ENCODE measurements around the gene C2orf76. TPM values are rescaled to one million over a fixed set of nuclear protein-coding genes. Genes with fewer than 3 reads are reported as not detected.

The C2orf76 gene
- total RNA-seq, 4 donors from 2014 or later = 6.7 to 10.6 (median 9.3) TPM

GRCh38 chr2:119385466-119385865 lies 18.8 kb upstream of the C2orf76 start:
- no peak for DNase-seq (ENCODE audit: low spot score in 2 of 2)
- Histone ChIP-seq H3K4me1 (peaks cover 49% of the 10 kb centered on the region), H3K4me3 (no peak overlapping the region), H3K36me3 (no peaks in the 10 kb centered on the region), H3K27me3 (no peaks in the 10 kb centered on the region), H3K9me3 (no peaks in the 10 kb centered on the region), H3K27ac (no peak overlapping the region)
- WGBS = 82% methylated on average over 3 of the region's 3 CpGs
- TF ChIP-seq POLR2A (IDR thresholded peaks at IDR 0.05) (no peak), EP300 (IDR thresholded peaks at IDR 0.05) (no peak)
- TF ChIP-seq, protein P1, sequence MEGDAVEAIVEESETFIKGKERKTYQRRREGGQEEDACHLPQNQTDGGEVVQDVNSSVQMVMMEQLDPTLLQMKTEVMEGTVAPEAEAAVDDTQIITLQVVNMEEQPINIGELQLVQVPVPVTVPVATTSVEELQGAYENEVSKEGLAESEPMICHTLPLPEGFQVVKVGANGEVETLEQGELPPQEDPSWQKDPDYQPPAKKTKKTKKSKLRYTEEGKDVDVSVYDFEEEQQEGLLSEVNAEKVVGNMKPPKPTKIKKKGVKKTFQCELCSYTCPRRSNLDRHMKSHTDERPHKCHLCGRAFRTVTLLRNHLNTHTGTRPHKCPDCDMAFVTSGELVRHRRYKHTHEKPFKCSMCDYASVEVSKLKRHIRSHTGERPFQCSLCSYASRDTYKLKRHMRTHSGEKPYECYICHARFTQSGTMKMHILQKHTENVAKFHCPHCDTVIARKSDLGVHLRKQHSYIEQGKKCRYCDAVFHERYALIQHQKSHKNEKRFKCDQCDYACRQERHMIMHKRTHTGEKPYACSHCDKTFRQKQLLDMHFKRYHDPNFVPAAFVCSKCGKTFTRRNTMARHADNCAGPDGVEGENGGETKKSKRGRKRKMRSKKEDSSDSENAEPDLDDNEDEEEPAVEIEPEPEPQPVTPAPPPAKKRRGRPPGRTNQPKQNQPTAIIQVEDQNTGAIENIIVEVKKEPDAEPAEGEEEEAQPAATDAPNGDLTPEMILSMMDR (IDR thresholded peaks at IDR 0.05) = no peak

GRCh38 chr2:119384971-119385370 lies 18.3 kb upstream of the C2orf76 start:
- H3K9me3 ChIP-seq = no peaks in the 10 kb centered on the region
- WGBS = 74% methylated on average over 4 of the region's 4 CpGs
- no peak for DNase-seq (ENCODE audit: low spot score in 2 of 2)

GRCh38 chr2:119383410-119384140 lies 16.9 kb upstream of the C2orf76 start:
- H3K9me3 ChIP-seq = no peaks in the 10 kb centered on the region
- WGBS = 40% methylated on average over 6 of the region's 6 CpGs
- TF ChIP-seq EP300 (IDR thresholded peaks at IDR 0.05) (no peak), POLR2A (IDR thresholded peaks at IDR 0.05) (no peak), POLR2AphosphoS5 (IDR thresholded peaks at IDR 0.05) (no peak)
- TF ChIP-seq, protein P1 (IDR thresholded peaks at IDR 0.05) = no peak
- H3K4me1 ChIP-seq = peaks cover 30% of the 10 kb centered on the region
- no peak overlapping the region for H3K4me3 ChIP-seq
- no peaks in the 10 kb centered on the region for H3K36me3 ChIP-seq
- H3K27me3 ChIP-seq = no peaks in the 10 kb centered on the region
- no peak overlapping the region for H3K27ac ChIP-seq
- no peak for DNase-seq (ENCODE audit: low spot score in 2 of 2)

More at GRCh38 chr2:119384971-119385370, 18.3 kb upstream of the C2orf76 start:
- no peak overlapping the region for H3K4me3 ChIP-seq
- H3K4me1 ChIP-seq = peaks cover 44% of the 10 kb centered on the region
- no peaks in the 10 kb centered on the region for H3K36me3 ChIP-seq
- H3K27ac ChIP-seq = no peak overlapping the region
- TF ChIP-seq, protein P1 (IDR thresholded peaks at IDR 0.05) = no peak
- TF ChIP-seq POLR2A (IDR thresholded peaks at IDR 0.05) (no peak), EP300 (IDR thresholded peaks at IDR 0.05) (no peak), POLR2AphosphoS5 (IDR thresholded peaks at IDR 0.05) (no peak)
- H3K27me3 ChIP-seq = no peaks in the 10 kb centered on the region

DNA sequence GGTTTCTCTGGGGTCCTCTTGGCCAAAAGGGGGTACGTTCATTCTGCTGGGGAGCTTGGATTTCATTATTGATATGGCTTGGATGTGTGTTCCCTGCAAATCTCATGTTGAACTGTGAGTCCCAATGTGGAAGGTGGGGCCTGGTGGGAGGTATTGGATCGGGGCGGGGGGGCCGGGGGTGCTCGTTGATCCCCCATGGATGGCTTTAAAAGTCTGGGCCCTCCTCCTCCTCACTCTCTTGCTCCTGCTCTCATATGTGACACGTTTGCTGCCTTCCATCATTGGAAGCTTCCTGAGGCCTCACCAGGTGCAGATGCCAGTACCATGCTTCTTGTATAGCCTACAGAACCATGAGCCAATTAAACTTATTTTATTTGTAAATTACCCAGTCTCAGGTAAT lies 11.9 kb upstream of the C2orf76 start:
- no peak overlapping the region for H3K27ac ChIP-seq
- TF ChIP-seq EP300 (IDR thresholded peaks at IDR 0.05) (no peak), POLR2AphosphoS5 (IDR thresholded peaks at IDR 0.05) (no peak)
- H3K36me3 ChIP-seq = peaks cover 8% of the 10 kb centered on the region
- no peaks in the 10 kb centered on the region for H3K27me3 ChIP-seq
- WGBS = 95% methylated on average over 6 of the region's 6 CpGs
- H3K9me3 ChIP-seq = no peaks in the 10 kb centered on the region
- DNase-seq (ENCODE audit: low spot score in 2 of 2) = no peak
- H3K4me1 ChIP-seq = peaks cover 13% of the 10 kb centered on the region
- H3K4me3 ChIP-seq = no peak overlapping the region

- WGBS = 61% methylated on average over 5 of the region's 5 CpGs
- Histone ChIP-seq H3K27me3 (no peaks in the 10 kb centered on the region), H3K9me3 (no peaks in the 10 kb centered on the region), H3K4me1 (peaks cover 7% of the 10 kb centered on the region), H3K27ac (no peak overlapping the region), H3K4me3 (no peak overlapping the region), H3K36me3 (peaks cover 14% of the 10 kb centered on the region)
- no peak for DNase-seq (ENCODE audit: low spot score in 2 of 2)
- TF ChIP-seq POLR2A (IDR thresholded peaks at IDR 0.05) = no peak
- TF ChIP-seq EP300 (IDR thresholded peaks at IDR 0.05) = no peak
These were observed 11.3 kb upstream of the C2orf76 start for GRCh38 chr2:119377993-119378345.

GRCh38 chr2:119377294-119377992 lies 10.8 kb upstream of the C2orf76 start:
- Histone ChIP-seq H3K4me1 (peaks cover 5% of the 10 kb centered on the region), H3K27ac (no peak overlapping the region), H3K27me3 (no peaks in the 10 kb centered on the region), H3K9me3 (no peaks in the 10 kb centered on the region), H3K36me3 (peaks cover 20% of the 10 kb centered on the region), H3K4me3 (no peak overlapping the region)
- no peak for DNase-seq (ENCODE audit: low spot score in 2 of 2)
- TF ChIP-seq POLR2A (IDR thresholded peaks at IDR 0.05) (no peak), POLR2AphosphoS5 (IDR thresholded peaks at IDR 0.05) (no peak), EP300 (IDR thresholded peaks at IDR 0.05) (no peak)
- TF ChIP-seq, protein P1 (IDR thresholded peaks at IDR 0.05) = no peak
- 86% methylated on average over 7 of the region's 7 CpGs for WGBS
